ENCODE results near the gene OSTF1.

Gene OSTF1

DNA sequence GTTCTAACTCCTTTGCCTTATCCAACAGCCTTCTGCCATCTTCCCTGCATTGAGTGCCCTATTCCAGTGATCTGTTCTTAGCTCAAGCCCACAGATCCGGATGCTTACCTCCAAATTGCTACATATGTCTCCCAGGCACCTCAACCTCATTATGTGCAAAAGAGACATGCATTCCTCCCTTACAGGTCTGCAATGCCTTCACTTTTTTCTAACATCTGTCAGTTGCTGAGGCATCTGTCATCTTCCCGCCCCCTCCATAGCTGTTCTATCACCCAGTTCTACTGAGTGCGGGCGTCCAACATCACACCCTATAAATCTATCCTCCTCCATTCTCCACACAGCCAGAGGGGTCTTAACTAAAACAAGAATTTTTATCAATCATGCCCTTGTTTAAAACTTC is 20.4 kb upstream of the OSTF1 start:
- ATAC-seq, result no peak
- TF ChIP-seq ISL1 (CRISPR knock-in tag; IDR thresholded peaks at IDR 0.05), result no peak
- no peak for TF ChIP-seq ESRRG (CRISPR knock-in tag; IDR thresholded peaks at IDR 0.05)
- TF ChIP-seq RARB (CRISPR knock-in tag; IDR thresholded peaks at IDR 0.05), result no peak
- TF ChIP-seq TOX (CRISPR knock-in tag; IDR thresholded peaks at IDR 0.05; ENCODE audit: borderline replicate concordance), result no peak
- TF ChIP-seq ARNTL (CRISPR knock-in tag; IDR thresholded peaks at IDR 0.05; ENCODE audit: borderline replicate concordance, low read depth), result no peak
- TF ChIP-seq OSR1 (CRISPR knock-in tag; IDR thresholded peaks at IDR 0.05), result no peak
- TF ChIP-seq, protein P1, sequence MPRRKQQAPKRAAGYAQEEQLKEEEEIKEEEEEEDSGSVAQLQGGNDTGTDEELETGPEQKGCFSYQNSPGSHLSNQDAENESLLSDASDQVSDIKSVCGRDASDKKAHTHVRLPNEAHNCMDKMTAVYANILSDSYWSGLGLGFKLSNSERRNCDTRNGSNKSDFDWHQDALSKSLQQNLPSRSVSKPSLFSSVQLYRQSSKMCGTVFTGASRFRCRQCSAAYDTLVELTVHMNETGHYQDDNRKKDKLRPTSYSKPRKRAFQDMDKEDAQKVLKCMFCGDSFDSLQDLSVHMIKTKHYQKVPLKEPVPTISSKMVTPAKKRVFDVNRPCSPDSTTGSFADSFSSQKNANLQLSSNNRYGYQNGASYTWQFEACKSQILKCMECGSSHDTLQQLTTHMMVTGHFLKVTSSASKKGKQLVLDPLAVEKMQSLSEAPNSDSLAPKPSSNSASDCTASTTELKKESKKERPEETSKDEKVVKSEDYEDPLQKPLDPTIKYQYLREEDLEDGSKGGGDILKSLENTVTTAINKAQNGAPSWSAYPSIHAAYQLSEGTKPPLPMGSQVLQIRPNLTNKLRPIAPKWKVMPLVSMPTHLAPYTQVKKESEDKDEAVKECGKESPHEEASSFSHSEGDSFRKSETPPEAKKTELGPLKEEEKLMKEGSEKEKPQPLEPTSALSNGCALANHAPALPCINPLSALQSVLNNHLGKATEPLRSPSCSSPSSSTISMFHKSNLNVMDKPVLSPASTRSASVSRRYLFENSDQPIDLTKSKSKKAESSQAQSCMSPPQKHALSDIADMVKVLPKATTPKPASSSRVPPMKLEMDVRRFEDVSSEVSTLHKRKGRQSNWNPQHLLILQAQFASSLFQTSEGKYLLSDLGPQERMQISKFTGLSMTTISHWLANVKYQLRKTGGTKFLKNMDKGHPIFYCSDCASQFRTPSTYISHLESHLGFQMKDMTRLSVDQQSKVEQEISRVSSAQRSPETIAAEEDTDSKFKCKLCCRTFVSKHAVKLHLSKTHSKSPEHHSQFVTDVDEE (CRISPR knock-in tag; IDR thresholded peaks at IDR 0.05), result no peak
- no peak for TF ChIP-seq ZFP3 (CRISPR knock-in tag; IDR thresholded peaks at IDR 0.05)
- no peak for TF ChIP-seq BACH2 (CRISPR knock-in tag; IDR thresholded peaks at IDR 0.05; ENCODE audit: borderline replicate concordance)
- TF ChIP-seq CSDC2 (CRISPR knock-in tag; IDR thresholded peaks at IDR 0.05), result no peak
- TF ChIP-seq, protein P2, sequence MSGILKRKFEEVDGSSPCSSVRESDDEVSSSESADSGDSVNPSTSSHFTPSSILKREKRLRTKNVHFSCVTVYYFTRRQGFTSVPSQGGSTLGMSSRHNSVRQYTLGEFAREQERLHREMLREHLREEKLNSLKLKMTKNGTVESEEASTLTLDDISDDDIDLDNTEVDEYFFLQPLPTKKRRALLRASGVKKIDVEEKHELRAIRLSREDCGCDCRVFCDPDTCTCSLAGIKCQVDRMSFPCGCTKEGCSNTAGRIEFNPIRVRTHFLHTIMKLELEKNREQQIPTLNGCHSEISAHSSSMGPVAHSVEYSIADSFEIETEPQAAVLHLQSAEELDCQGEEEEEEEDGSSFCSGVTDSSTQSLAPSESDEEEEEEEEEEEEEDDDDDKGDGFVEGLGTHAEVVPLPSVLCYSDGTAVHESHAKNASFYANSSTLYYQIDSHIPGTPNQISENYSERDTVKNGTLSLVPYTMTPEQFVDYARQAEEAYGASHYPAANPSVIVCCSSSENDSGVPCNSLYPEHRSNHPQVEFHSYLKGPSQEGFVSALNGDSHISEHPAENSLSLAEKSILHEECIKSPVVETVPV (CRISPR knock-in tag; IDR thresholded peaks at IDR 0.05), result no peak
- no peak for TF ChIP-seq TCF4 (CRISPR knock-in tag; IDR thresholded peaks at IDR 0.05; ENCODE audit: borderline replicate concordance)
- TF ChIP-seq GLIS3 (CRISPR knock-in tag; IDR thresholded peaks at IDR 0.05), result no peak
- TF ChIP-seq SNAI2 (CRISPR knock-in tag; IDR thresholded peaks at IDR 0.05), result no peak
- no peak for TF ChIP-seq ZFP30 (CRISPR knock-in tag; IDR thresholded peaks at IDR 0.05)
- no peak for TF ChIP-seq ZNF70 (CRISPR knock-in tag; IDR thresholded peaks at IDR 0.05)
- TF ChIP-seq PPARA (CRISPR knock-in tag; IDR thresholded peaks at IDR 0.05; ENCODE audit: borderline replicate concordance), result no peak

DNA sequence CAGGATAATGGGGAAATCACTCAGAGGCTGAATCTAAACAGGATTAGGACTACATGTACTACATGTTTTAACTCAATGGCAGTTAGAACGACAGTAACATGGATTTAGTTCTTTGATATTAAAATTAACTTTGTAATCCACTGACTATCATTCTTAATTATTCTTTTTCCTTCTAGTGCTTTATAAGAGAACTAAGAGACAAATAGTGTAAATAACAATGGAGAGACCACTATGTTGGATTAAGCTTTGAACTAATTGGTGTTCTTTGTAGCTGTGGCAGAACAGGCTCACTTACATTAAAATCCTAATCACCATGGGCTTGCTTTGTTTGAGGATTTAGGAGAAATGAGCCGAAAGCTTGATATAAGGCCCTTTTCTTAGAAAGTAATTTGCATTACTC is 19.1 kb upstream of the OSTF1 start:
- TF ChIP-seq RARB (CRISPR knock-in tag; IDR thresholded peaks at IDR 0.05) (no peak), ZFP3 (CRISPR knock-in tag; IDR thresholded peaks at IDR 0.05) (no peak), ARNTL (CRISPR knock-in tag; IDR thresholded peaks at IDR 0.05; ENCODE audit: borderline replicate concordance, low read depth) (no peak), BACH2 (CRISPR knock-in tag; IDR thresholded peaks at IDR 0.05; ENCODE audit: borderline replicate concordance) (no peak), OSR1 (CRISPR knock-in tag; IDR thresholded peaks at IDR 0.05) (no peak), ZNF565 (CRISPR knock-in tag; conservative IDR thresholded peaks at IDR 0.05; ENCODE audit: low read depth) (no peak), GLIS3 (CRISPR knock-in tag; IDR thresholded peaks at IDR 0.05) (no peak), TCF4 (CRISPR knock-in tag; IDR thresholded peaks at IDR 0.05; ENCODE audit: borderline replicate concordance) (no peak), ZC3H10 (CRISPR knock-in tag; IDR thresholded peaks at IDR 0.05) (no peak), ZNF8 (CRISPR knock-in tag; IDR thresholded peaks at IDR 0.05) (no peak)
- TF ChIP-seq, protein P2 (CRISPR knock-in tag; IDR thresholded peaks at IDR 0.05), result no peak
- TF ChIP-seq, protein P3, sequence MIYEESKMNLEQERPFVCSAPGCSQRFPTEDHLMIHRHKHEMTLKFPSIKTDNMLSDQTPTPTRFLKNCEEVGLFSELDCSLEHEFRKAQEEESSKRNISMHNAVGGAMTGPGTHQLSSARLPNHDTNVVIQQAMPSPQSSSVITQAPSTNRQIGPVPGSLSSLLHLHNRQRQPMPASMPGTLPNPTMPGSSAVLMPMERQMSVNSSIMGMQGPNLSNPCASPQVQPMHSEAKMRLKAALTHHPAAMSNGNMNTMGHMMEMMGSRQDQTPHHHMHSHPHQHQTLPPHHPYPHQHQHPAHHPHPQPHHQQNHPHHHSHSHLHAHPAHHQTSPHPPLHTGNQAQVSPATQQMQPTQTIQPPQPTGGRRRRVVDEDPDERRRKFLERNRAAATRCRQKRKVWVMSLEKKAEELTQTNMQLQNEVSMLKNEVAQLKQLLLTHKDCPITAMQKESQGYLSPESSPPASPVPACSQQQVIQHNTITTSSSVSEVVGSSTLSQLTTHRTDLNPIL (CRISPR knock-in tag; IDR thresholded peaks at IDR 0.05; ENCODE audit: low read depth), result no peak
- ATAC-seq, result no peak

DNA sequence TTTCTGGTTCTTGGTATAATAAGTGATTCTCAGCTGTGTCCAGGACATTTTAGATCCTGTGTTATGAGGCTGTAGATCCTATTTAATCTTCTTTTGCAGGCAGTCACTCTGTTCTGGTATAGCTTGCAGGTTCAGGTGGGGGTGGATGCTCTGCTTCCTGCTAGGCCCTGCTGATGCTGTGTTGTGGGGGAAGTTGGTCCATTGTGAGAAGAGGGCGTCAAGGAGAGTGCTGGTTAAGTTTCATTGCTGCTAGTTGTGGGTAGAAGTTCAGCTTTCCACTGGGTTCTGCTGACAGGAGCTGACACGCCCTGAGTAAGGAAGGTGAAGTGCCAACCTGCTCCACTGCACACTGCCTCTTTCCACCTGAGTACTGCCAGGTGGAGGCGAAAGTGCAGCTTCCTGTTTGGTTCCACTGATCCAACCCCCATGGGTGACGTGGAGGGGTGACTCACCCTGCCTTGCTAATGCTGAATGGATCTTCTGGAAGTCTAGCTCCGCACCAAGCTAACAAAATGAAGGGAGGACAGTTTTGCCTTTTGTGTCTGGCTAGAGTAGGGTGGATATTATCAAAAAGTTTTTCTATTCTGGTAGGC is 16.7 kb upstream of the OSTF1 start:
- no peak for TF ChIP-seq ISL1 (CRISPR knock-in tag; IDR thresholded peaks at IDR 0.05)
- TF ChIP-seq SNAI2 (CRISPR knock-in tag; IDR thresholded peaks at IDR 0.05), result no peak
- TF ChIP-seq, protein P3 (CRISPR knock-in tag; IDR thresholded peaks at IDR 0.05; ENCODE audit: low read depth), result no peak
- TF ChIP-seq, protein P1 (CRISPR knock-in tag; IDR thresholded peaks at IDR 0.05), result no peak
- TF ChIP-seq ZNF565 (CRISPR knock-in tag; conservative IDR thresholded peaks at IDR 0.05; ENCODE audit: low read depth), result no peak
- 0 out of 3 replicates have a peak, but pooled peaks have one; percentile 46 for ATAC-seq
